Measurements from ENCODE around the gene KCNQ4.

The KCNQ4 gene

DNA sequence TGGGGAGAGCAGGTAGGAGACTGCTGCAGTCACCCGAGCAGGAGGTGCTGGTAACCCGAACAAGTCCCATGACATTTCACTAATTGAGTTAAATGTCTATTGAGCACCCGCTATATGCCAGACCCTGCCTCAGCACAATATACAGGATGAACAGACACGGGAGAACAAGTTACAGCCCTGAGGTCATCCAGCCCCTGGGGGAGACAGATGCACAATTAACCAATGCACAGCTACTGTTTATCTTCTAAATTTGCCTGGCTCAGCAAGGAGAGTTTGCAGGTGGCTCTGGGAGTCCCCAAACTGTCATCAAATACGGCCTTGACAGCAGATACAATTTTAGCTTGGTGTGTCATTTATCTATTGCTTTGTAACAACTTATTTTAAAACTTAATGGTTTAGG is 60.5 kb downstream of the KCNQ4 start:
- TF ChIP-seq ZFP3 (CRISPR knock-in tag; IDR thresholded peaks at IDR 0.05): no peak
- TF ChIP-seq SNAI2 (CRISPR knock-in tag; IDR thresholded peaks at IDR 0.05): no peak
- TF ChIP-seq, protein P1, sequence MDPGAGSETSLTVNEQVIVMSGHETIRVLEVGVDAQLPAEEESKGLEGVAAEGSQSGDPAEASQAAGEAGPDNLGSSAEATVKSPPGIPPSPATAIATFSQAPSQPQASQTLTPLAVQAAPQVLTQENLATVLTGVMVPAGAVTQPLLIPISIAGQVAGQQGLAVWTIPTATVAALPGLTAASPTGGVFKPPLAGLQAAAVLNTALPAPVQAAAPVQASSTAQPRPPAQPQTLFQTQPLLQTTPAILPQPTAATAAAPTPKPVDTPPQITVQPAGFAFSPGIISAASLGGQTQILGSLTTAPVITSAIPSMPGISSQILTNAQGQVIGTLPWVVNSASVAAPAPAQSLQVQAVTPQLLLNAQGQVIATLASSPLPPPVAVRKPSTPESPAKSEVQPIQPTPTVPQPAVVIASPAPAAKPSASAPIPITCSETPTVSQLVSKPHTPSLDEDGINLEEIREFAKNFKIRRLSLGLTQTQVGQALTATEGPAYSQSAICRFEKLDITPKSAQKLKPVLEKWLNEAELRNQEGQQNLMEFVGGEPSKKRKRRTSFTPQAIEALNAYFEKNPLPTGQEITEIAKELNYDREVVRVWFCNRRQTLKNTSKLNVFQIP (CRISPR knock-in tag; IDR thresholded peaks at IDR 0.05; ENCODE audit: borderline replicate concordance, low read depth): no peak
- no peak for TF ChIP-seq TOX (CRISPR knock-in tag; IDR thresholded peaks at IDR 0.05; ENCODE audit: borderline replicate concordance)
- no peak for TF ChIP-seq ZNF70 (CRISPR knock-in tag; IDR thresholded peaks at IDR 0.05)

DNA sequence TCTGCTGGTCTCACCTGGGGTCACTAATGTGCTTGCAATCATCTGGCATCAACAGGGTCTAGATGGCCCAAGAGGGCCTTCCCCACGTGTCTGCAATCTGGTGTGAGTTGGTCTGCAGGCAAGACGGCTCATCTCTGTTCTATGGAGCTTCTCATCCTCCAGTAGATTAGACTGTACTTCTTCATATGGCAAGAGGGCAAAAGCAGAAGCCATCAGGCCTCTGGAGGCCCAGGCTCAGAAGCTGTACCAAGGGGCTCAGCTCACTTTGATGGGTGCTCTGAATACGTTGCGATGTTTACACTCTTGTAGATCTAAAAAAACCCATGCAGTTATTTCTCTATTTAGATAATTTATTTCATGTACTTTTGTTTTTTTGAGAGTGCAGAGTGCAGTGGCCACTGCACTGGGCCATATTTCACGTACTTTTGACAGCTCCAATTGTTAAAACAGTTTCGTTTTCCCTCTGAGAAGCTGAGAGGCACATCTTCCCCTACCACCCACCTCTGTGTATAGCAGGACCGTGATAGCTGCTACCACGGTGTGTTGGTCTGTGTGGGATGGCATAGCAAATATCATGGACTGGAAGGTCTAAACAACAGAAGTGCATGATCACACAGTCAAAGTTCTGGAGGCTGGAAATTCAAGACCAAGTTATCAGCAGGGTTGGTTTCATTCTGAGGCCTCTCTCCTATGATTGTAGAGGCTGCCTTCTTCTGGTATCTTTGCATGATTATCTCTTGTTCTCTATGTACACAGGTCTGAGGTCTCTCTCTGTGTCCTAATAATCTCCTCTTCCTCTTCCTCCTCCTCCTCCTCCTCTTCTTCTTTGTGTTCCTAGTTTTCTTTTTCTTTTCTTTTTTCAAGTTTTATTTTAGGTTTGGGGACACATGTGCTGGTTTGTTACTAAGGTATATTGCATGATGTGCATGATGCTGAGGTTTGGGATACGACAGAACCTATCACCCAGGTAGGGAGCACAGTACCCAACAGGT is 61.6 kb downstream of the KCNQ4 start:
- no peak for ATAC-seq
- TF ChIP-seq GLIS3 (CRISPR knock-in tag; IDR thresholded peaks at IDR 0.05): no peak
- no peak for TF ChIP-seq PPARA (CRISPR knock-in tag; IDR thresholded peaks at IDR 0.05; ENCODE audit: borderline replicate concordance)
- TF ChIP-seq, protein P1 (CRISPR knock-in tag; IDR thresholded peaks at IDR 0.05; ENCODE audit: borderline replicate concordance, low read depth): no peak
- TF ChIP-seq, protein P2, sequence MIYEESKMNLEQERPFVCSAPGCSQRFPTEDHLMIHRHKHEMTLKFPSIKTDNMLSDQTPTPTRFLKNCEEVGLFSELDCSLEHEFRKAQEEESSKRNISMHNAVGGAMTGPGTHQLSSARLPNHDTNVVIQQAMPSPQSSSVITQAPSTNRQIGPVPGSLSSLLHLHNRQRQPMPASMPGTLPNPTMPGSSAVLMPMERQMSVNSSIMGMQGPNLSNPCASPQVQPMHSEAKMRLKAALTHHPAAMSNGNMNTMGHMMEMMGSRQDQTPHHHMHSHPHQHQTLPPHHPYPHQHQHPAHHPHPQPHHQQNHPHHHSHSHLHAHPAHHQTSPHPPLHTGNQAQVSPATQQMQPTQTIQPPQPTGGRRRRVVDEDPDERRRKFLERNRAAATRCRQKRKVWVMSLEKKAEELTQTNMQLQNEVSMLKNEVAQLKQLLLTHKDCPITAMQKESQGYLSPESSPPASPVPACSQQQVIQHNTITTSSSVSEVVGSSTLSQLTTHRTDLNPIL (CRISPR knock-in tag; IDR thresholded peaks at IDR 0.05; ENCODE audit: low read depth): no peak
- no peak for TF ChIP-seq ZC3H10 (CRISPR knock-in tag; IDR thresholded peaks at IDR 0.05)
- TF ChIP-seq OSR1 (CRISPR knock-in tag; IDR thresholded peaks at IDR 0.05): no peak
- TF ChIP-seq, protein P3, sequence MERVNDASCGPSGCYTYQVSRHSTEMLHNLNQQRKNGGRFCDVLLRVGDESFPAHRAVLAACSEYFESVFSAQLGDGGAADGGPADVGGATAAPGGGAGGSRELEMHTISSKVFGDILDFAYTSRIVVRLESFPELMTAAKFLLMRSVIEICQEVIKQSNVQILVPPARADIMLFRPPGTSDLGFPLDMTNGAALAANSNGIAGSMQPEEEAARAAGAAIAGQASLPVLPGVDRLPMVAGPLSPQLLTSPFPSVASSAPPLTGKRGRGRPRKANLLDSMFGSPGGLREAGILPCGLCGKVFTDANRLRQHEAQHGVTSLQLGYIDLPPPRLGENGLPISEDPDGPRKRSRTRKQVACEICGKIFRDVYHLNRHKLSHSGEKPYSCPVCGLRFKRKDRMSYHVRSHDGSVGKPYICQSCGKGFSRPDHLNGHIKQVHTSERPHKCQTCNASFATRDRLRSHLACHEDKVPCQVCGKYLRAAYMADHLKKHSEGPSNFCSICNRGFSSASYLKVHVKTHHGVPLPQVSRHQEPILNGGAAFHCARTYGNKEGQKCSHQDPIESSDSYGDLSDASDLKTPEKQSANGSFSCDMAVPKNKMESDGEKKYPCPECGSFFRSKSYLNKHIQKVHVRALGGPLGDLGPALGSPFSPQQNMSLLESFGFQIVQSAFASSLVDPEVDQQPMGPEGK (CRISPR knock-in tag; IDR thresholded peaks at IDR 0.05; ENCODE audit: borderline replicate concordance): no peak
- TF ChIP-seq ZNF70 (CRISPR knock-in tag; IDR thresholded peaks at IDR 0.05): no peak
- no peak for TF ChIP-seq CSDC2 (CRISPR knock-in tag; IDR thresholded peaks at IDR 0.05)
- no peak for TF ChIP-seq TOX (CRISPR knock-in tag; IDR thresholded peaks at IDR 0.05; ENCODE audit: borderline replicate concordance)
- TF ChIP-seq ISL1 (CRISPR knock-in tag; IDR thresholded peaks at IDR 0.05): no peak
- TF ChIP-seq SNAI2 (CRISPR knock-in tag; IDR thresholded peaks at IDR 0.05): no peak
- no peak for TF ChIP-seq TCF4 (CRISPR knock-in tag; IDR thresholded peaks at IDR 0.05; ENCODE audit: borderline replicate concordance)
- TF ChIP-seq, protein P4, sequence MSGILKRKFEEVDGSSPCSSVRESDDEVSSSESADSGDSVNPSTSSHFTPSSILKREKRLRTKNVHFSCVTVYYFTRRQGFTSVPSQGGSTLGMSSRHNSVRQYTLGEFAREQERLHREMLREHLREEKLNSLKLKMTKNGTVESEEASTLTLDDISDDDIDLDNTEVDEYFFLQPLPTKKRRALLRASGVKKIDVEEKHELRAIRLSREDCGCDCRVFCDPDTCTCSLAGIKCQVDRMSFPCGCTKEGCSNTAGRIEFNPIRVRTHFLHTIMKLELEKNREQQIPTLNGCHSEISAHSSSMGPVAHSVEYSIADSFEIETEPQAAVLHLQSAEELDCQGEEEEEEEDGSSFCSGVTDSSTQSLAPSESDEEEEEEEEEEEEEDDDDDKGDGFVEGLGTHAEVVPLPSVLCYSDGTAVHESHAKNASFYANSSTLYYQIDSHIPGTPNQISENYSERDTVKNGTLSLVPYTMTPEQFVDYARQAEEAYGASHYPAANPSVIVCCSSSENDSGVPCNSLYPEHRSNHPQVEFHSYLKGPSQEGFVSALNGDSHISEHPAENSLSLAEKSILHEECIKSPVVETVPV (CRISPR knock-in tag; IDR thresholded peaks at IDR 0.05): no peak
- no peak for TF ChIP-seq RARB (CRISPR knock-in tag; IDR thresholded peaks at IDR 0.05)
- TF ChIP-seq ZNF8 (CRISPR knock-in tag; IDR thresholded peaks at IDR 0.05): no peak
- no peak for TF ChIP-seq ESRRG (CRISPR knock-in tag; IDR thresholded peaks at IDR 0.05)
- TF ChIP-seq BACH2 (CRISPR knock-in tag; IDR thresholded peaks at IDR 0.05; ENCODE audit: borderline replicate concordance): no peak

More for the DNA sequence above, 60.5 kb downstream of the KCNQ4 start:
- ATAC-seq: no peak

DNA sequence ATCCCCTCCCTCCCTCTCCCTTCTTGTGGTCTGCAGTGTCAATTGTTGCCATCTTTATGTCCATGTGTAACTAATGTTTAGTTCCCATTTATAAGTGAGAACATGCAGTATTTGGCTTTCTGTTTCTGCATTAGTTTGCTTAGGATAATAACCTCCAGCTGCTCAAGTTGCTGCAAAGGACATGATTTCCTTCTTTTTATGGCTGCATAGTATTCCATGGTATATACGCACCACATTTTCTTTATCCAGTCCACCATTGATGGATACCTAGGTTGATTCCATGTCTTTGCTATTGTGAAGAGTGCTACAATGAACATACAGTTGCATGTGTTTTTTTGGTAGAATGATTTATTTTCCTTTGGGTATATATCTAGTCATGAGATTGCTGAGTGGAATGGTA is 62.3 kb downstream of the KCNQ4 start:
- no peak for TF ChIP-seq ZNF8 (CRISPR knock-in tag; IDR thresholded peaks at IDR 0.05)
- TF ChIP-seq, protein P4 (CRISPR knock-in tag; IDR thresholded peaks at IDR 0.05): no peak
- TF ChIP-seq ZNF70 (CRISPR knock-in tag; IDR thresholded peaks at IDR 0.05): no peak
- TF ChIP-seq, protein P2 (CRISPR knock-in tag; IDR thresholded peaks at IDR 0.05; ENCODE audit: low read depth): no peak
- TF ChIP-seq PPARA (CRISPR knock-in tag; IDR thresholded peaks at IDR 0.05; ENCODE audit: borderline replicate concordance): no peak
- no peak for TF ChIP-seq TCF4 (CRISPR knock-in tag; IDR thresholded peaks at IDR 0.05; ENCODE audit: borderline replicate concordance)
- TF ChIP-seq GLIS3 (CRISPR knock-in tag; IDR thresholded peaks at IDR 0.05): no peak
- no peak for TF ChIP-seq ARNTL (CRISPR knock-in tag; IDR thresholded peaks at IDR 0.05; ENCODE audit: borderline replicate concordance, low read depth)
- TF ChIP-seq ZFP30 (CRISPR knock-in tag; IDR thresholded peaks at IDR 0.05): no peak
- no peak for TF ChIP-seq CSDC2 (CRISPR knock-in tag; IDR thresholded peaks at IDR 0.05)
- no peak for TF ChIP-seq TOX (CRISPR knock-in tag; IDR thresholded peaks at IDR 0.05; ENCODE audit: borderline replicate concordance)
- no peak for TF ChIP-seq RARB (CRISPR knock-in tag; IDR thresholded peaks at IDR 0.05)
- no peak for TF ChIP-seq ZNF565 (CRISPR knock-in tag; conservative IDR thresholded peaks at IDR 0.05; ENCODE audit: low read depth)
- no peak for TF ChIP-seq ISL1 (CRISPR knock-in tag; IDR thresholded peaks at IDR 0.05)
- TF ChIP-seq, protein P1 (CRISPR knock-in tag; IDR thresholded peaks at IDR 0.05; ENCODE audit: borderline replicate concordance, low read depth): no peak
- no peak for TF ChIP-seq ZFP3 (CRISPR knock-in tag; IDR thresholded peaks at IDR 0.05)
- TF ChIP-seq OSR1 (CRISPR knock-in tag; IDR thresholded peaks at IDR 0.05): no peak
- ATAC-seq: no peak
